ENCODE results near the gene NIF3L1. TPM values are rescaled to one million over a fixed set of nuclear protein-coding genes. Genes with fewer than 3 reads are reported as not detected.

The NIF3L1 gene
- total and polyA plus RNA-seq, 9 of the 15 experiments (the other 6 are each of a cell fraction or from before 2014, with no cell fraction given): 26.7 to 89.5 (median 45.6) TPM

DNA sequence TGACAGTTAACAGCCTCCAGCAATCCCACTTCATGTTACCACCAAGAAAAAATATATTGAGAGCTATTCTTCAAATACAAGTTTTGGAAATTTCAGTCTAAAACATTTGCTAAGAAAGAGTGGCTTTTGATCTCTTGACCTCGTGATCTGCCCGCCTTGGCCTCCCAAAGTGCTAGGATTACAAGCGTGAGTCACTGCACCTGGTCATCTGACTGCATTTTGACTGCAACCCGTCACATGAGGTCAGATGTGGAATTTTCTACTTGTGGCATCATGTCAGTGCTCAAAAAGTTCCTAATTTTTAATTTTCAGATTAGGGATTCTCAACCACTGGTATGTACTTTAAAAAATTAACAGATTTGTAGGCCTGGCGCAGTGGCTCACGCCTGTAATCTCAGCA lies 15.6 kb upstream of the NIF3L1 start (continued):
- TF ChIP-seq MYNN (IDR thresholded peaks at IDR 0.05) (no peak), MYNN (CRISPR knock-in tag; IDR thresholded peaks at IDR 0.05) (no peak), ZNF584 (CRISPR knock-in tag; IDR thresholded peaks at IDR 0.05; ENCODE audit: low read depth) (peak; percentile 30; the same call in 1 of the 2 replicates), HCFC1 (IDR thresholded peaks at IDR 0.05; ENCODE audit: low read depth, low read length) (no peak), TEAD1 (CRISPR knock-in tag; IDR thresholded peaks at IDR 0.05) (no peak), TSC22D4 (tag; IDR thresholded peaks at IDR 0.05) (no peak), GATAD2A (IDR thresholded peaks at IDR 0.05) (no peak), FOSL1 (tag; conservative IDR thresholded peaks at IDR 0.05) (peak; percentile 70), ZNF589 (CRISPR knock-in tag; IDR thresholded peaks at IDR 0.05; ENCODE audit: low read depth) (0 out of 2 replicates have a peak, but pooled peaks have one; percentile 38), JUND (IDR thresholded peaks at IDR 0.05; ENCODE audit: borderline replicate concordance, low read depth, low read length) (peak; percentile 42; the same call in 1 of the 2 replicates), JUND (tag; IDR thresholded peaks at IDR 0.05; ENCODE audit: borderline replicate concordance, low read depth, low read length) (no peak), PHB2 (IDR thresholded peaks at IDR 0.05; ENCODE audit: low read depth) (no peak)
- TF ChIP-seq, protein P1, sequence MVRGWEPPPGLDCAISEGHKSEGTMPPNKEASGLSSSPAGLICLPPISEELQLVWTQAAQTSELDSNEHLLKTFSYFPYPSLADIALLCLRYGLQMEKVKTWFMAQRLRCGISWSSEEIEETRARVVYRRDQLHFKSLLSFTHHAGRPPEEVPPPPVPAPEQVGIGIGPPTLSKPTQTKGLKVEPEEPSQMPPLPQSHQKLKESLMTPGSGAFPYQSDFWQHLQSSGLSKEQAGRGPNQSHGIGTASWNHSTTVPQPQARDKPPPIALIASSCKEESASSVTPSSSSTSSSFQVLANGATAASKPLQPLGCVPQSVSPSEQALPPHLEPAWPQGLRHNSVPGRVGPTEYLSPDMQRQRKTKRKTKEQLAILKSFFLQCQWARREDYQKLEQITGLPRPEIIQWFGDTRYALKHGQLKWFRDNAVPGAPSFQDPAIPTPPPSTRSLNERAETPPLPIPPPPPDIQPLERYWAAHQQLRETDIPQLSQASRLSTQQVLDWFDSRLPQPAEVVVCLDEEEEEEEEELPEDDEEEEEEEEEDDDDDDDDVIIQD (CRISPR knock-in tag; IDR thresholded peaks at IDR 0.05): no peak
- TF ChIP-seq, protein P2, sequence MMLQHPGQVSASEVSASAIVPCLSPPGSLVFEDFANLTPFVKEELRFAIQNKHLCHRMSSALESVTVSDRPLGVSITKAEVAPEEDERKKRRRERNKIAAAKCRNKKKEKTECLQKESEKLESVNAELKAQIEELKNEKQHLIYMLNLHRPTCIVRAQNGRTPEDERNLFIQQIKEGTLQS (IDR thresholded peaks at IDR 0.05): peak; percentile 45
- TF ChIP-seq, protein P2 (CRISPR knock-in tag; conservative IDR thresholded peaks at IDR 0.05): no peak
- TF ChIP-seq, protein P3, sequence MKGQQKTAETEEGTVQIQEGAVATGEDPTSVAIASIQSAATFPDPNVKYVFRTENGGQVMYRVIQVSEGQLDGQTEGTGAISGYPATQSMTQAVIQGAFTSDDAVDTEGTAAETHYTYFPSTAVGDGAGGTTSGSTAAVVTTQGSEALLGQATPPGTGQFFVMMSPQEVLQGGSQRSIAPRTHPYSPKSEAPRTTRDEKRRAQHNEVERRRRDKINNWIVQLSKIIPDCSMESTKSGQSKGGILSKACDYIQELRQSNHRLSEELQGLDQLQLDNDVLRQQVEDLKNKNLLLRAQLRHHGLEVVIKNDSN (CRISPR knock-in tag; IDR thresholded peaks at IDR 0.05): peak; percentile 75

Measured in K562 (cell line).